ENCODE data around the gene LHX4. TPM values are rescaled to one million over a fixed set of nuclear protein-coding genes. Genes with fewer than 3 reads are reported as not detected.

The LHX4 gene
- total and polyA plus RNA-seq, 2 of the 8 experiments (the other 6 are each of a cell fraction or from before 2014, with no cell fraction given) = 0.85 to 4.9 TPM

DNA sequence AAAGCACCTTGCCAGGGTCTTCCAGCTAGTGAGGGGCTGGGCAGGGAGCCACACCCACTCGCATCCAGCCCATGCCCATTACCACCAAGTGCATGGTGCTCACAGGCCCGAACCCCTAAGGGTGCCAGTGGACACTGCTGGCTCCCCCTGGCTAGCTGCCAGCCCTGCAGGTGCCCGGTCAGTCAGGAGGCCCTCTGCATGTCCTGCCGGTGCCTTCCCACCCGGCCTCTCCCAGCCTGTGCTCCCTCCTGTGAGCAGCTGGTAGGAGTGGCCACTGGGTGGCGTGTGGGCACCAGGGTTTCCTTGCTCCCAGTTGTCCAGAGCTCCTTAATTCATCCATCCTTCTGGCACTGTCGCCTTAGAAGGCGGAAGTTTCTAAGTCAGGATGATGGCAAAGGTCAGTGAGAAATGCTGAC lies 42.0 kb upstream of the LHX4 start:
- Histone ChIP-seq H3K56ac (replicated peaks; ENCODE audit: insufficient read length, low read depth, low read length) (no peak overlapping the region), H2BK15ac (ENCODE audit: low read length) (no peak overlapping the region), H3K23ac (ENCODE audit: insufficient read length) (no peak overlapping the region), H3K27ac (ENCODE audit: low read depth, low read length) (no peak overlapping the region), H3K79me2 (ENCODE audit: control insufficient read depth in 1 of 2, insufficient read depth in 2 of 2, low read length in 2 of 2) (no peaks in the 10 kb centered on the region), H3K14ac (ENCODE audit: insufficient read length) (no peak overlapping the region), H4K8ac (ENCODE audit: extremely low read depth, insufficient read depth, low read length) (no peak overlapping the region), H4K91ac (replicated peaks; ENCODE audit: insufficient read length, low read length) (no peak overlapping the region), H4K20me1 (replicated peaks in 1 of 2; ENCODE audit: control insufficient read depth in 1 of 2, insufficient read depth in 2 of 2, low read length in 2 of 2) (peaks cover 0 to 5% of the 10 kb centered on the region in 2 experiments), H3K9me3 (ENCODE audit: insufficient read depth in 2 of 2, low read depth in 1 of 2, low read length in 1 of 2) (no peaks in the 10 kb centered on the region), H3K18ac (ENCODE audit: extremely low read depth, low read length) (no peak overlapping the region), H2BK120ac (replicated peaks; ENCODE audit: low read depth, low read length) (no peak overlapping the region), H2AFZ (ENCODE audit: low read length) (no peak overlapping the region), H3K36me3 (ENCODE audit: control insufficient read depth in 2 of 4, insufficient read depth in 4 of 4, low read length in 3 of 4) (peaks cover 4 to 26% (median 10%) of the 10 kb centered on the region in 4 experiments; a peak in 6 of 8 replicates), H2BK20ac (ENCODE audit: low read length) (no peak overlapping the region), H3K4me3 (ENCODE audit: extremely low read depth in 1 of 4, insufficient read depth in 2 of 4, low read depth in 3 of 4, low read length in 4 of 4) (no peak overlapping the region), H3K9ac (replicated peaks in 1 of 4; ENCODE audit: extremely low read depth in 1 of 4, low read depth in 3 of 4, low read length in 3 of 4) (no peak overlapping the region), H3K4me2 (ENCODE audit: insufficient read depth in 1 of 2, low read depth in 2 of 2, low read length in 2 of 2) (no peak overlapping the region), H2AK5ac (ENCODE audit: low read depth, low read length) (no peak overlapping the region), H2BK5ac (ENCODE audit: low read depth, low read length) (no peak overlapping the region; the same call in 1 of the 2 replicates), H3K4me1 (replicated peaks in 1 of 4; ENCODE audit: control insufficient read depth in 3 of 4, insufficient read depth in 4 of 4, low read length in 3 of 4) (no peaks in the 10 kb centered on the region), H3K4ac (replicated peaks; ENCODE audit: insufficient read length, low read depth, low read length) (no peak overlapping the region), H4K5ac (ENCODE audit: insufficient read length, low read depth, low read length) (no peak overlapping the region), H3K27me3 (replicated peaks in 1 of 4; ENCODE audit: control insufficient read depth in 3 of 4, extremely low read depth in 1 of 4, insufficient read depth in 3 of 4, low read length in 3 of 4) (no peaks in the 10 kb centered on the region), H3K23me2 (ENCODE audit: low read depth, low read length) (no peaks in the 10 kb centered on the region), H3K79me1 (ENCODE audit: low read depth, low read length) (no peaks in the 10 kb centered on the region; the same call in 1 of the 2 replicates), H2BK12ac (ENCODE audit: low read depth, low read length) (no peak overlapping the region)
- DNase-seq (ENCODE audit: low read depth in 1 of 2, low spot score in 2 of 2) = peak in 1 of 2 experiments; percentile 81
- no peak for FAIRE-seq
- POLR2A ChIA-PET (ENCODE audit: partially characterized antibody) = interaction anchor here (0.6 to 2.1 kb wide), 6 partner anchors 9 to 314 kb away, joined by 3 to 10 read pairs (median 4); no protein-coding TSS in a partner anchor
- CTCF ChIA-PET (ENCODE audit: partially characterized antibody) = interaction anchor here (0.6 to 13.5 kb wide), 47 partner anchors 9 to 409 kb away, joined by 3 to 307 read pairs (median 5); partner anchors contain the start of genes LHX4 and QSOX1
- TF ChIP-seq, protein P1, sequence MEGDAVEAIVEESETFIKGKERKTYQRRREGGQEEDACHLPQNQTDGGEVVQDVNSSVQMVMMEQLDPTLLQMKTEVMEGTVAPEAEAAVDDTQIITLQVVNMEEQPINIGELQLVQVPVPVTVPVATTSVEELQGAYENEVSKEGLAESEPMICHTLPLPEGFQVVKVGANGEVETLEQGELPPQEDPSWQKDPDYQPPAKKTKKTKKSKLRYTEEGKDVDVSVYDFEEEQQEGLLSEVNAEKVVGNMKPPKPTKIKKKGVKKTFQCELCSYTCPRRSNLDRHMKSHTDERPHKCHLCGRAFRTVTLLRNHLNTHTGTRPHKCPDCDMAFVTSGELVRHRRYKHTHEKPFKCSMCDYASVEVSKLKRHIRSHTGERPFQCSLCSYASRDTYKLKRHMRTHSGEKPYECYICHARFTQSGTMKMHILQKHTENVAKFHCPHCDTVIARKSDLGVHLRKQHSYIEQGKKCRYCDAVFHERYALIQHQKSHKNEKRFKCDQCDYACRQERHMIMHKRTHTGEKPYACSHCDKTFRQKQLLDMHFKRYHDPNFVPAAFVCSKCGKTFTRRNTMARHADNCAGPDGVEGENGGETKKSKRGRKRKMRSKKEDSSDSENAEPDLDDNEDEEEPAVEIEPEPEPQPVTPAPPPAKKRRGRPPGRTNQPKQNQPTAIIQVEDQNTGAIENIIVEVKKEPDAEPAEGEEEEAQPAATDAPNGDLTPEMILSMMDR (IDR thresholded peaks at IDR 0.05; ENCODE audit: control extremely low read depth in 1 of 3, insufficient read depth in 1 of 3, low read depth in 1 of 3, low read length in 3 of 3) = peak; percentile 87 to 94 (median 92)
- TF ChIP-seq MAFK (IDR thresholded peaks at IDR 0.05; ENCODE audit: low read depth, low read length) (no peak), RAD21 (IDR thresholded peaks at IDR 0.05 in 1 of 2, conservative IDR thresholded peaks at IDR 0.05 in 1 of 2; ENCODE audit: low read depth in 2 of 2, low read length in 2 of 2) (peak; percentile 94 to 96)
- 61% methylated on average over 8 of the region's 8 CpGs; no CpG with 5 or more reads in 1 of the 2 experiments for WGBS, 2 experiments (ENCODE audit: extremely low coverage in 1 of 2, insufficient coverage in 1 of 2, insufficient read length in 1 of 2, insufficient replicate concordance in 2 of 2, low coverage in 1 of 2, low lambda C conversion rate in 2 of 2, missing lambda C conversion rate in 1 of 2)

All from H1 (cell line).